Measurements from ENCODE around the gene LMBR1. TPM values are rescaled to one million over a fixed set of nuclear protein-coding genes. Genes with fewer than 3 reads are reported as not detected.
"Not testable (repeated sequence)": the region's sequence is repeated elsewhere in the genome, so short reads cannot be mapped to it uniquely, and the experiment has no call there.

The LMBR1 gene
- total and polyA plus RNA-seq, 8 donors, result 7.5 to 187 (median 97.2) TPM

DNA sequence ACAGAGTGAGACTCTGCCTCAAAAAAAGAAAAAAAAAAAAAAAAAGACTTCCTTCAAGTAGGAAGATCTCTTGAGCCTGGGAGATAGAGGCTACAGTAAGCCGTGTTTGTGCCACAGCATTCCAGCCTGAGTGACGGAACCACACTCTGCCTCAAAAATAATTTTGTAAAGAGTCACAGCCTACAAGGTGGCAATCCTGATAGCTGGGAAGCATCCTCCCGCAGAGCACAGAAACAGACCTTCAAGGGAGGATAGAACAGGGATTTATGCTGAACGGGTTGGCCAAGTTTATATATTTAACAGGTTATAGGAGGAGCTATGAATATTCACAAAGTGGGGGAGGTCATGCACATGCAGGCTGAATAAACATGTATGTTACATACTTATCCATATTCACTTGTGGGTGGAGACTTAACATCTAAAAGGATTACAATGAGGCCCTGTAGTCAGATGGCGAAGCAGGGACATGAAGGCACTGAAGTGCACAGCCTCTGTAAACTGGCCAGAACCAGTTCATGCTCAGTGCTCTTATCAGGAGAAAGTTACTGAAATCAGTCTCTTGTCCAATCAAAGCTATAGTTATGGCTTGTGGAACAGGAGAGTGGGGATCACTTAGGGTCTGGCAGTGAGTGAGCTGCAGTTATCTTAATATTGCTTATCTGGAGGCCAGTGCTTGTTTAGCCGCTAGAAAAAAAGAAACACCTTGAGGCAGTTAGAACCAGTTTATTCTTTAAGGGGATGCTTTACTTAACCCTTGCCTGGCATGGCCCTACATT lies 6.8 kb downstream of the LMBR1 start:
- no peaks in the 10 kb centered on the region for H3K27me3 ChIP-seq
- peak; percentile 40 to 64 for DNase-seq
- peaks cover 0 to 6% (median 0%) of the 10 kb centered on the region in 4 donors for H3K36me3 ChIP-seq
- peak overlapping the region in 4 of 5 donors; percentile 30 to 71 (median 40) for H3K27ac ChIP-seq
- no peaks in the 10 kb centered on the region for H3K9me3 ChIP-seq
- 38 to 64% (median 51%) methylated on average over 6 of the region's 6 CpGs for WGBS, 5 donors
- no peak overlapping the region for H3K4me3 ChIP-seq
- no peak for TF ChIP-seq EP300 (IDR thresholded peaks at IDR 0.05)
- TF ChIP-seq POLR2AphosphoS5 (IDR thresholded peaks at IDR 0.05), result peak in 1 of 3 donors; percentile 18
- peaks cover 0 to 34% (median 15%) of the 10 kb centered on the region in 4 donors for H3K4me1 ChIP-seq
- intact Hi-C loops (cut with DNase I; ENCODE audit: low total_unique reads), result no loop called here

DNA sequence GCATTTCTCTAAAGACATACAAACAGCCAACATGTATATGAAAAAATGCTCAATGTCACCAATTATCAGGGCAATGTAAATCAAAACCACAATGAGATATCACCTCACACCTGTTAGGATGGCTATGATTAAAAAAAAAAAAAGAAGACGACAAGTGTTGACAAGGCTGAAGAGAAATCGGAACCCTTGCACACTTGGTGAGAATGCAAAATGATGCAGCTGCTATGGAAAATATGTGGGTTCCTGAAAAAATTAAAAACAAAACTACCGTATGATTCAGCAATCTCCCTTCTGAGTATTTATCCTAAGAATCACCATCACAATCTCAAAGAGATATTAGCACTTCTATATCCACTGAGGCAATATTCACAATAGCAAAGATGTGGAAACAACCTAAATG lies 11.3 kb downstream of the LMBR1 start:
- H3K4me1 ChIP-seq, result peaks cover 0 to 19% (median 7%) of the 10 kb centered on the region in 4 donors
- no peak overlapping the region for H3K27ac ChIP-seq
- H3K36me3 ChIP-seq, result peaks cover 0 to 10% (median 0%) of the 10 kb centered on the region in 4 donors
- DNase-seq, result no peak
- no peaks in the 10 kb centered on the region for H3K9me3 ChIP-seq
- no peak overlapping the region for H3K4me3 ChIP-seq
- no peaks in the 10 kb centered on the region for H3K27me3 ChIP-seq
- TF ChIP-seq POLR2AphosphoS5 (IDR thresholded peaks at IDR 0.05), result no peak
- intact Hi-C loops (cut with DNase I; ENCODE audit: low total_unique reads), result no loop called here
- WGBS, 5 donors, result 66 to 79% (median 77%) methylated on average over 3 of the region's 3 CpGs

- H3K4me1 ChIP-seq, result peaks cover 0 to 7% (median 0%) of the 10 kb centered on the region in 4 donors
- 90 to 98% (median 95%) methylated on average over 2 of the region's 2 CpGs for WGBS, 5 donors
- H3K9me3 ChIP-seq, result no peaks in the 10 kb centered on the region
- peaks cover 3 to 20% (median 9%) of the 10 kb centered on the region in 4 donors for H3K36me3 ChIP-seq
- H3K27ac ChIP-seq, result no peak overlapping the region
- intact Hi-C loops (cut with DNase I; ENCODE audit: low total_unique reads), result no loop called here
- H3K4me3 ChIP-seq, result no peak overlapping the region
- no peaks in the 10 kb centered on the region for H3K27me3 ChIP-seq
- no peak for DNase-seq
- TF ChIP-seq POLR2A (IDR thresholded peaks at IDR 0.05) (no peak), POLR2AphosphoS5 (IDR thresholded peaks at IDR 0.05) (no peak), EP300 (IDR thresholded peaks at IDR 0.05) (no peak)
- TF ChIP-seq, protein P1, sequence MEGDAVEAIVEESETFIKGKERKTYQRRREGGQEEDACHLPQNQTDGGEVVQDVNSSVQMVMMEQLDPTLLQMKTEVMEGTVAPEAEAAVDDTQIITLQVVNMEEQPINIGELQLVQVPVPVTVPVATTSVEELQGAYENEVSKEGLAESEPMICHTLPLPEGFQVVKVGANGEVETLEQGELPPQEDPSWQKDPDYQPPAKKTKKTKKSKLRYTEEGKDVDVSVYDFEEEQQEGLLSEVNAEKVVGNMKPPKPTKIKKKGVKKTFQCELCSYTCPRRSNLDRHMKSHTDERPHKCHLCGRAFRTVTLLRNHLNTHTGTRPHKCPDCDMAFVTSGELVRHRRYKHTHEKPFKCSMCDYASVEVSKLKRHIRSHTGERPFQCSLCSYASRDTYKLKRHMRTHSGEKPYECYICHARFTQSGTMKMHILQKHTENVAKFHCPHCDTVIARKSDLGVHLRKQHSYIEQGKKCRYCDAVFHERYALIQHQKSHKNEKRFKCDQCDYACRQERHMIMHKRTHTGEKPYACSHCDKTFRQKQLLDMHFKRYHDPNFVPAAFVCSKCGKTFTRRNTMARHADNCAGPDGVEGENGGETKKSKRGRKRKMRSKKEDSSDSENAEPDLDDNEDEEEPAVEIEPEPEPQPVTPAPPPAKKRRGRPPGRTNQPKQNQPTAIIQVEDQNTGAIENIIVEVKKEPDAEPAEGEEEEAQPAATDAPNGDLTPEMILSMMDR (IDR thresholded peaks at IDR 0.05), result no peak
These were observed 17.2 kb downstream of the LMBR1 start for GRCh38 chr7:156875766-156876165.

DNA sequence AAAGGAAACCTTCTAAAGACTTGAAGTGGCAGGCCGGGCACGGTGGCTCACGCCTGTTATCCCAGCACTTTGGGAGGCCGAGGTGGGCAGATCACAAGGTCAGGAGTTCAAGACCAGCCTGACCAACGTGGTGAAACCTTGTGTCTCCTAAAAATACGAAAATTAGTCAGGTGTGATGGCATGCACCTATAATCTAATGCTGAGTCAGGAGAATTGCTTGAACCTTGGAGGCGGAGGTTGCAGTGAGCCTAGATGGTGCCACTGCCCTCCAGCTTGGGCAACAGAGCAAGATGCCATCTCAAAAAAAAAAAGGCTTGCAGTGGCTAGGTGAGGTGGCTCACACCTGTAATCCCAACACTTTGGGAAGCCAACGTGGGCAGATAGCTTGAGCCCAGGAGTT lies 24.6 kb downstream of the LMBR1 start:
- intact Hi-C loops (cut with DNase I; ENCODE audit: low total_unique reads), result not testable (repeated sequence)

GRCh38 chr7:156865493-156865892 lies 27.5 kb downstream of the LMBR1 start:
- H3K4me1 ChIP-seq, result no peaks in the 10 kb centered on the region
- peaks cover 4 to 27% (median 20%) of the 10 kb centered on the region in 4 donors for H3K36me3 ChIP-seq
- no peak for DNase-seq
- no peaks in the 10 kb centered on the region for H3K27me3 ChIP-seq
- H3K4me3 ChIP-seq, result no peak overlapping the region
- H3K27ac ChIP-seq, result no peak overlapping the region
- peaks cover 0 to 9% (median 7%) of the 10 kb centered on the region in 4 donors for H3K9me3 ChIP-seq
- TF ChIP-seq POLR2AphosphoS5 (IDR thresholded peaks at IDR 0.05), result no peak
- TF ChIP-seq, protein P1 (IDR thresholded peaks at IDR 0.05), result no peak
- TF ChIP-seq EP300 (IDR thresholded peaks at IDR 0.05), result no peak
- TF ChIP-seq POLR2A (IDR thresholded peaks at IDR 0.05), result no peak
- intact Hi-C loops (cut with DNase I; ENCODE audit: low total_unique reads), result no loop called here
- 0 to 92% (median 87%) methylated on average over 1 of the region's 1 CpG for WGBS, 5 donors

More for the DNA sequence above, 24.6 kb downstream of the LMBR1 start:
- not testable (repeated sequence) for H3K9me3 ChIP-seq, H3K27me3 ChIP-seq, H3K4me3 ChIP-seq, H3K4me1 ChIP-seq, H3K27ac ChIP-seq, DNase-seq
- 90 to 97% (median 97%) methylated on average over 8 of the region's 8 CpGs for WGBS, 5 donors
- peaks cover 3 to 16% (median 9%) of the 10 kb centered on the region in 4 donors for H3K36me3 ChIP-seq

DNA sequence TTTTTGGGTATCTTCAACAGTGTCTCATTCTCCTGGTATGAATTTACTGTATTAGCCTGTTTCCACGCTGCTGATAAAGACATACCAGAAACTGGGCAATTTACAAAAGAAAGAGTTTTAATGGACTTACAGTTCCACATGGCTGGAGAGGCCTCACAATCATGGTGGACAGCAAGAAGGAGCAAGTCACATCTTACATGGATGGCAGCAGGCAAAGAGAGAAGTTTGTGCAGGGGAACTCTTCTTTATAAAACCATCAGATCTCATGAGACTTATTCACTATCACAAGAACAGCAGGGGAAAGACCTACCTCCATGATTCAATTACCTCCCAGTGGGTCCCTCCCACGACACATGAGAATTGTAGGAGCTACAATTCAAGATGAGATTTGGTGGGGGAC lies 31.0 kb downstream of the LMBR1 start:
- intact Hi-C loops (cut with DNase I; ENCODE audit: low total_unique reads); H3K27ac ChIP-seq; DNase-seq; H3K4me1 ChIP-seq; H3K27me3 ChIP-seq; H3K4me3 ChIP-seq: not testable (repeated sequence)
- WGBS, 5 donors, result 97 to 100% (median 98%) methylated on average over 2 of the region's 2 CpGs
- peaks cover 4 to 34% (median 21%) of the 10 kb centered on the region in 4 donors for H3K36me3 ChIP-seq
- H3K9me3 ChIP-seq, result peaks cover 0 to 20% (median 11%) of the 10 kb centered on the region in 4 donors
